SK-N-MC (cell line): ENCODE results near the gene EXOSC10.

ENCODE experiments used
- EZH2 ChIP-seq: fragments of 200-600 bp; sonication (generic); IDR thresholded peaks from one replicate; pipeline ENCODE4 v1.6.1; 2017; ENCODE audit warnings: antibody characterized with exemption
- POLR2AphosphoS5 ChIP-seq: IDR thresholded peaks from 2 replicates; pipeline ENCODE4 v1.6.1; 2012; ENCODE audit warnings: mild to moderate bottlenecking, low read depth, low read length, borderline replicate concordance

DNA sequence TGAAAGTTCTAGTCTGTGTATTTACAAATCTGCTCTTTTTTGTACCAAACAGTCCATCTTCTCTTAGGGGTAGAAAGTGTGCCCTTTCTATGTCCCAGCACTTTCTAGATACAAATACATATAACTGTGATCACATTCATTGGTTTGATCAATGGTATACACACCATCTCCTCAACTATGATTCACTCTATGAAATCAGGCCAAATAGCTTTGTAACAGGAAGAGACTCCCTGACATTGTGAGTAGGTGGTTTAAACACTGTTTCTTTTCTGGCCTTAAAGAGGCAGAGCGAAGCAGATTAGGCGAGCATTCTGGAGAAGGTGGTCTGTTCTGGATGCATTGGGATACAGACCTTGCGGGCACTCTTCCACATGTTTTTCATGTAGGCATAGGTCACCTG is 39.3 kb upstream of the EXOSC10 start:
- no peak for TF ChIP-seq EZH2
- no peak for TF ChIP-seq POLR2AphosphoS5
